GM12875 (cell line): Measurements from ENCODE around the gene AMIGO2.
"Not testable (repeated sequence)": the region's sequence is repeated elsewhere in the genome, so short reads cannot be mapped to it uniquely, and the experiment has no call there.

Experiments
- H3K4me3 ChIP-seq: one replicate; pipeline ENCODE4 v1.5.1; 2011; ENCODE audit warnings: low read depth, low read length, control low read depth
- CTCF ChIP-seq: IDR thresholded peaks from 2 replicates; pipeline ENCODE4 v1.5.1; 2011; ENCODE audit warnings: low read depth, mild to moderate bottlenecking, control low read depth, inconsistent platforms, low read length, moderate library complexity, borderline replicate concordance; ENCODE audit not compliant: insufficient read depth

Gene AMIGO2

DNA sequence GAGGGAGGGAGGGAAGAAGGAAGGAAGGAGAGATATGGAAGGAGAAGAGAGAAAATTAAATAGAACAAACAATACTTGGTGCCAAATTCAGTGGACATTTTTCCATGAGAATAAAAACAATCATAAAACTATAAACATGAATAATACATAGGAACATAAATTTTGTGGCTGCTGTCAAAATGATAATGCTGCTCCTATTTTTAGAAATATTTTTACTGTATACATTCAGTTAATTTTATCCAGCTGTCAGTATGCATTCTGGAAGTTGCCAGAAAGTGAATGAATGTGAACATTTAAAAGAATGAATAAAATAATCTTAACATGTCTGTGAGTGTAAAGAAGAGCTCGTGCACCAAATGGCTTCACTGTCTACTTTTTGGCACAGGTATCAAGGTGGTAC is 14.2 kb downstream of the AMIGO2 start:
- H3K4me3 ChIP-seq = no peak overlapping the region
- TF ChIP-seq CTCF = no peak

DNA sequence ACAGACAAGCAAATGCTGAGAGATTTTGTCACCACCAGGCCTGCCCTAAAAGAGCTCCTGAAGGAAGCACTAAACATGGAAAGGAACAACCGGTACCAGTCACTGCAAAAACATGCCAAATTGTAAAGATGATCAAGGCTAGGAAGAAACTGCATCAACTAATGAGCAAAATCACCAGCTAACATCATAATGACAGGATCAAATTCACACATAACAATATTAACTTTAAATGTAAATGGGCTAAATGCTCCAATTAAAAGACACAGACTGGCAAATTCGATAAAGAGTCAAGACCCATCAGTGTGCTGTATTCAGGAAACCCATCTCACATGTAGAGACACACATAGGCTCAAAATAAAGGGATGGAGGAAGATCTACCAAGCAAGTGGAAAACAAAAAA is 21.1 kb downstream of the AMIGO2 start:
- not testable (repeated sequence) for H3K4me3 ChIP-seq

DNA sequence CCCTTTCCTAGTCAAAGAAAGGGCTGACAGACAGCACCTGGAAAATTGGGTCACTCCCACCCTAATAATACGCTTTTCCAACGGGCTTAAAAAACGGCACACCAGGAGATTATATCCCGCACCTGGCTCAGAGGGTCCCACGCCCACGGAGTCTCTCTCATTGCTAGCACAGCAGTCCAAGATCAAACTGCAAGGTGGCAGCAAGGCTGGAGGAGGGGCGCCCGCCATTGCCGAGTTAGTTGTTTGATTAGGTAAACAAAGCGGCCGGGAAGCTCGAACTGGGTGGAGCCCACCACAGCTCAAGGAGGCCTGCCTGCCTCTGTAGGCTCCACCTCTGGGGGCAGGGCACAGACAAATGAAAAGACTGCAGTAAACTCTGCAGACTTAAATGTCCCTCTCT is 22.8 kb downstream of the AMIGO2 start:
- H3K4me3 ChIP-seq = not testable (repeated sequence)

DNA sequence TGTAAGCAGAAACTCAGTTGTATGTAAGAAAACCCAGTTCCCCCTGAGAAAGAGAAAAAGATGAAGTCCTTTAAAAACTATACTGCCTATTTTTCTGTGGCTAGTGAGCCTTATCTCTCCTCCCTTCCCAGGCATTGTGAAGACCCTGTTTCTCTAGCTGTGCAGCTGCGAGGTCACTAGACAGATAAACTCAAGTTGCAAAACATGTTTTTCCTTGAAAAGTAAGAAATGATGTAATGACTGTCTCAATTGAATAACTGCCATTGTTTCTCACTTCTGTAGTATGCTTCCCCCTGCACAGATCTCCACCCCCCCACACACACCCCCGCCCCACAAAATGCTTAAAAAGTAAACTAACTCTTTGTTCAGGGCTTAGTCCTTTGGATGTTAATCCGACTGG is 23.9 kb downstream of the AMIGO2 start:
- not testable (repeated sequence) for H3K4me3 ChIP-seq

- H3K4me3 ChIP-seq = no peak overlapping the region
- no peak for TF ChIP-seq CTCF
Observed at GRCh38 chr12:47054659-47055058, 25.1 kb downstream of the AMIGO2 start.

- H3K4me3 ChIP-seq = no peak overlapping the region
- TF ChIP-seq CTCF = no peak
Observed at GRCh38 chr12:47053961-47054360, 25.8 kb downstream of the AMIGO2 start.

DNA sequence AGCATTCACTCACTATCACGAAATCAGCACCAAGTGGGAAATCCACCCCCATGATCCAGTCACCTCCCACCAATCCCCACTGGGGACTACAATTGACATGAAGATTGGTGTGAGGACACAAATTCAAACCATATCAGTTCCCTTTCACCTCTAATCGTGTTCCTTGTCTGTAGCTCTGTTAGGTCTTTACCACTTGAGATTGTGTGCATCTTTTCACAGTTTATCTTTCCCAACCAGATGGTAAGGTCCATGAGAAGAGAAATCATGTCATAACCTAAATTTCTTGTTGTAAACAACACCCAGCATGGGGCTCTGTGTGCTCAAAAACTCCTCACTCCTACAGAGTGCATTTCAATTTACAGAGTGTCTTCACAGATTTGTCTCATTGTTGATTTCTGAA is 27.5 kb downstream of the AMIGO2 start:
- H3K4me3 ChIP-seq = no peak overlapping the region
- no peak for TF ChIP-seq CTCF

DNA sequence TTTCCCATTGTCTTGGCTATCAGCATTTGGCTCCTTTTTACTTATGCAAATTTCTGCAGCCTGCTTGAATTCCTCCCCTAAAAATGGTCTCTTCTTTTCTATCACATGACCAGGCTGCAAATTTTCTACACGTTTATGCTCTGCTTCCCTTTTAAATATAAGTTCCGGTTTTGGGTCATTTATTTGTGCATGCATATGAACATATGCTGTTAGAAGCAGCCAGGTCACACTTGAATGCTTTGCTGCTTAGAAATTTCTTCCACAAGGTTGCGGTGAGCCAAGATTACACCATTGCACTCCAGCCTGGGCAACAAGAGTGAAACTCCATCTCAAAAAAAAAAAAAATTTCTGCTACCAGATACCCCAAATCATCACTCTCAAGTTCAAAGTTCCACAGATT is 28.5 kb downstream of the AMIGO2 start:
- H3K4me3 ChIP-seq = not testable (repeated sequence)

GRCh38 chr12:47048541-47048940 is 31.2 kb downstream of the AMIGO2 start:
- no peak overlapping the region for H3K4me3 ChIP-seq
- no peak for TF ChIP-seq CTCF

- no peak overlapping the region for H3K4me3 ChIP-seq
- TF ChIP-seq CTCF = no peak
Observed at GRCh38 chr12:47041327-47041726, 38.4 kb downstream of the AMIGO2 start.
